ENCODE data around the gene ABCA10.
"Not testable (repeated sequence)": the region's sequence is repeated elsewhere in the genome, so short reads cannot be mapped to it uniquely, and the experiment has no call there.

ABCA10 gene

GRCh38 chr17:69188064-69188463, 40.6 kb downstream of the ABCA10 start:
- Histone ChIP-seq H3K27ac (ENCODE audit: low read depth, low read length) (no peak overlapping the region), H3K27me3 (ENCODE audit: control insufficient read depth in 1 of 2, insufficient read depth in 2 of 2, low read length in 2 of 2) (no peaks in the 10 kb centered on the region), H3K4me3 (ENCODE audit: low read depth in 1 of 2, low read length in 2 of 2) (no peak overlapping the region), H3K4me1 (ENCODE audit: insufficient read depth, low read length) (no peaks in the 10 kb centered on the region), H3K36me3 (ENCODE audit: insufficient read depth, low read length) (no peaks in the 10 kb centered on the region), H3K9ac (ENCODE audit: low read length) (no peak overlapping the region), H3K9me3 (ENCODE audit: low read length) (no peaks in the 10 kb centered on the region)

DNA sequence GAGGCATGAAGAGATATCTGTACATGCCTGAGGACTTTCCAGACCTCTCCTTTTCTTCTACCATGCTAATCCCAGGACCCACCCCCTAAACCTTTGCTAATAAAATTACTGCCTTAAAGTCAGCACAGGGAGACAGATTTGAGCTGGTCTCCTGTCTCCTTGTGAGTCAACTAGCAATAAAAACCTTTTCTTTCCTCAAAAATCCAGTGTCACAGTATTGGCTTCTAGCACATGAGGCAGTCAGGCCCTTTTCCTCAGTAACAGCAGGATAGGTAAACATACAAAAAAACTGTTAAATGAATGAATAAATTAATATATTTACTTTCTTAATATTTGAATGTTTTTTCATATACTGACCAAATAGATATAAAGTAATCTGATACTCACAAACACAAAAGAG, 41.3 kb downstream of the ABCA10 start:
- Histone ChIP-seq H3K27me3 (ENCODE audit: control insufficient read depth in 1 of 2, insufficient read depth in 2 of 2, low read length in 2 of 2) (no peaks in the 10 kb centered on the region), H3K27ac (ENCODE audit: low read depth, low read length) (no peak overlapping the region), H3K4me1 (ENCODE audit: insufficient read depth, low read length) (no peaks in the 10 kb centered on the region), H3K9ac (ENCODE audit: low read length) (no peak overlapping the region), H3K36me3 (ENCODE audit: insufficient read depth, low read length) (no peaks in the 10 kb centered on the region), H3K4me3 (ENCODE audit: low read depth in 1 of 2, low read length in 2 of 2) (no peak overlapping the region), H3K9me3 (ENCODE audit: low read length) (no peaks in the 10 kb centered on the region)

- no peak overlapping the region for H3K4me3 ChIP-seq (ENCODE audit: low read depth in 1 of 2, low read length in 2 of 2)
- H3K27ac ChIP-seq (ENCODE audit: low read depth, low read length) = no peak overlapping the region
- H3K36me3 ChIP-seq (ENCODE audit: insufficient read depth, low read length) = no peaks in the 10 kb centered on the region
- H3K4me1 ChIP-seq (ENCODE audit: insufficient read depth, low read length) = no peaks in the 10 kb centered on the region
- H3K9me3 ChIP-seq (ENCODE audit: low read length) = no peaks in the 10 kb centered on the region
- H3K9ac ChIP-seq (ENCODE audit: low read length) = no peak overlapping the region
- no peaks in the 10 kb centered on the region for H3K27me3 ChIP-seq (ENCODE audit: control insufficient read depth in 1 of 2, insufficient read depth in 2 of 2, low read length in 2 of 2)
These were observed 49.2 kb downstream of the ABCA10 start for GRCh38 chr17:69179227-69179952.

DNA sequence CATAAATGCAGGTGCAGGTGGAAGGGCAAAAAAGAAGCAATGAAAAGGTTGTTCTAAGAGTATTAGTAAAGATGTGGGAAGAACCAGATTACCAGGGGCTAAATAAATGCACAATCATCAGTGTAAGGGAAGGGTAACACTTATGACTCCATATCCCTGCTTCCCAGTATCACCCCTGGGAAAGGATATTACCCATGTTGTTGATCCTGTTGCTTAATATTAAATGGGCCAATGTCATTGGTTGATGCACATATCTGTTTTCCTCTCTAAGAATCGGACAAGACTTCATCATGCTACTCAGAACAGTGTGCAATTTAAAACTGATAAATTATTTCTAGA, 52.2 kb downstream of the ABCA10 start:
- Histone ChIP-seq H3K9ac (ENCODE audit: low read length) (no peak overlapping the region), H3K9me3 (ENCODE audit: low read length) (no peaks in the 10 kb centered on the region), H3K27ac (ENCODE audit: low read depth, low read length) (no peak overlapping the region), H3K27me3 (ENCODE audit: control insufficient read depth in 1 of 2, insufficient read depth in 2 of 2, low read length in 2 of 2) (no peaks in the 10 kb centered on the region), H3K4me3 (ENCODE audit: low read depth in 1 of 2, low read length in 2 of 2) (no peak overlapping the region), H3K4me1 (ENCODE audit: insufficient read depth, low read length) (no peaks in the 10 kb centered on the region), H3K36me3 (ENCODE audit: insufficient read depth, low read length) (no peaks in the 10 kb centered on the region)

- H3K4me3 ChIP-seq (ENCODE audit: low read depth in 1 of 2, low read length in 2 of 2) = no peak overlapping the region
- H3K27ac ChIP-seq (ENCODE audit: low read depth, low read length) = no peak overlapping the region
These were observed 52.8 kb downstream of the ABCA10 start for GRCh38 chr17:69175625-69176456.

GRCh38 chr17:69175262-69175624, 53.4 kb downstream of the ABCA10 start:
- Histone ChIP-seq H3K4me1 (ENCODE audit: insufficient read depth, low read length) (no peaks in the 10 kb centered on the region), H3K27me3 (ENCODE audit: control insufficient read depth in 1 of 2, insufficient read depth in 2 of 2, low read length in 2 of 2) (no peaks in the 10 kb centered on the region), H3K27ac (ENCODE audit: low read depth, low read length) (no peak overlapping the region), H3K9me3 (ENCODE audit: low read length) (no peaks in the 10 kb centered on the region), H3K4me3 (ENCODE audit: low read depth in 1 of 2, low read length in 2 of 2) (no peak overlapping the region), H3K9ac (ENCODE audit: low read length) (no peak overlapping the region), H3K36me3 (ENCODE audit: insufficient read depth, low read length) (no peaks in the 10 kb centered on the region)

More at GRCh38 chr17:69175625-69176456, 52.8 kb downstream of the ABCA10 start:
- no peaks in the 10 kb centered on the region for H3K9me3 ChIP-seq (ENCODE audit: low read length)
- no peaks in the 10 kb centered on the region for H3K4me1 ChIP-seq (ENCODE audit: insufficient read depth, low read length)
- no peak overlapping the region for H3K9ac ChIP-seq (ENCODE audit: low read length)
- no peaks in the 10 kb centered on the region for H3K36me3 ChIP-seq (ENCODE audit: insufficient read depth, low read length)
- no peaks in the 10 kb centered on the region for H3K27me3 ChIP-seq (ENCODE audit: control insufficient read depth in 1 of 2, insufficient read depth in 2 of 2, low read length in 2 of 2)

GRCh38 chr17:69173118-69173517, 55.5 kb downstream of the ABCA10 start:
- no peak overlapping the region for H3K27ac ChIP-seq (ENCODE audit: low read depth, low read length)
- H3K36me3 ChIP-seq (ENCODE audit: insufficient read depth, low read length) = no peaks in the 10 kb centered on the region
- no peaks in the 10 kb centered on the region for H3K27me3 ChIP-seq (ENCODE audit: control insufficient read depth in 1 of 2, insufficient read depth in 2 of 2, low read length in 2 of 2)
- no peaks in the 10 kb centered on the region for H3K9me3 ChIP-seq (ENCODE audit: low read length)
- H3K4me3 ChIP-seq (ENCODE audit: low read depth in 1 of 2, low read length in 2 of 2) = no peak overlapping the region
- H3K4me1 ChIP-seq (ENCODE audit: insufficient read depth, low read length) = no peaks in the 10 kb centered on the region
- H3K9ac ChIP-seq (ENCODE audit: low read length) = no peak overlapping the region

- Histone ChIP-seq H3K4me3 (ENCODE audit: low read depth in 1 of 2, low read length in 2 of 2) (no peak overlapping the region), H3K9ac (ENCODE audit: low read length) (no peak overlapping the region), H3K9me3 (ENCODE audit: low read length) (no peaks in the 10 kb centered on the region), H3K27me3 (ENCODE audit: control insufficient read depth in 1 of 2, insufficient read depth in 2 of 2, low read length in 2 of 2) (no peaks in the 10 kb centered on the region), H3K36me3 (ENCODE audit: insufficient read depth, low read length) (no peaks in the 10 kb centered on the region), H3K4me1 (ENCODE audit: insufficient read depth, low read length) (no peaks in the 10 kb centered on the region), H3K27ac (ENCODE audit: low read depth, low read length) (no peak overlapping the region)
These were observed 58.2 kb downstream of the ABCA10 start for GRCh38 chr17:69170377-69170776.

- not testable (repeated sequence) for H3K9ac ChIP-seq (ENCODE audit: low read length); H3K36me3 ChIP-seq (ENCODE audit: insufficient read depth, low read length); H3K4me1 ChIP-seq (ENCODE audit: insufficient read depth, low read length); H3K4me3 ChIP-seq (ENCODE audit: low read depth in 1 of 2, low read length in 2 of 2); H3K9me3 ChIP-seq (ENCODE audit: low read length); H3K27ac ChIP-seq (ENCODE audit: low read depth, low read length); H3K27me3 ChIP-seq (ENCODE audit: control insufficient read depth in 1 of 2, insufficient read depth in 2 of 2, low read length in 2 of 2)
These were observed 60.0 kb downstream of the ABCA10 start for GRCh38 chr17:69168642-69169041.

GRCh38 chr17:69166957-69167356, 61.7 kb downstream of the ABCA10 start:
- Histone ChIP-seq H3K9me3 (ENCODE audit: low read length) (no peaks in the 10 kb centered on the region), H3K4me3 (ENCODE audit: low read depth in 1 of 2, low read length in 2 of 2) (no peak overlapping the region), H3K27me3 (ENCODE audit: control insufficient read depth in 1 of 2, insufficient read depth in 2 of 2, low read length in 2 of 2) (no peaks in the 10 kb centered on the region), H3K4me1 (ENCODE audit: insufficient read depth, low read length) (no peaks in the 10 kb centered on the region), H3K27ac (ENCODE audit: low read depth, low read length) (no peak overlapping the region), H3K9ac (ENCODE audit: low read length) (no peak overlapping the region), H3K36me3 (ENCODE audit: insufficient read depth, low read length) (no peaks in the 10 kb centered on the region)

DNA sequence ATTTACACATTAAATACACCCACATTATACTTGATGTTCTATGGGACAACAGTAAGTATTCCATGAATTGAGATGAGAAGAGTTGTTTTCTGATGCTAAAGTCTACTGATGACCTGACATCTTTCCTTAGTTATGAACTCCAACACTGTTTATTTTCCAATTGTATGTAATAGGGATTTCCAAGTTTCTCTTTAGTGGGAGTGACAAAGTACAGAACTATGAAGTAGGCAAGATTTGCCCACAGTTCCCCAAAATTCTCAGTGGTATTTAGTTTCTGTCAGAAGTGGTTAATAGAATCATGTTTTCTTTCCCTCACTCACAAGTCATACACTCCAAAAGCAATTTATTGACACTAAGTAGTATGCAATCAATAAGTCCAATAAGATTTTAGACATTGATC, 64.4 kb downstream of the ABCA10 start:
- no peak overlapping the region for H3K27ac ChIP-seq (ENCODE audit: low read depth, low read length)
- no peaks in the 10 kb centered on the region for H3K4me1 ChIP-seq (ENCODE audit: insufficient read depth, low read length)
- H3K9ac ChIP-seq (ENCODE audit: low read length) = no peak overlapping the region
- no peaks in the 10 kb centered on the region for H3K27me3 ChIP-seq (ENCODE audit: control insufficient read depth in 1 of 2, insufficient read depth in 2 of 2, low read length in 2 of 2)
- no peak overlapping the region for H3K4me3 ChIP-seq (ENCODE audit: low read depth in 1 of 2, low read length in 2 of 2)
- no peaks in the 10 kb centered on the region for H3K9me3 ChIP-seq (ENCODE audit: low read length)
- H3K36me3 ChIP-seq (ENCODE audit: insufficient read depth, low read length) = no peaks in the 10 kb centered on the region

DNA sequence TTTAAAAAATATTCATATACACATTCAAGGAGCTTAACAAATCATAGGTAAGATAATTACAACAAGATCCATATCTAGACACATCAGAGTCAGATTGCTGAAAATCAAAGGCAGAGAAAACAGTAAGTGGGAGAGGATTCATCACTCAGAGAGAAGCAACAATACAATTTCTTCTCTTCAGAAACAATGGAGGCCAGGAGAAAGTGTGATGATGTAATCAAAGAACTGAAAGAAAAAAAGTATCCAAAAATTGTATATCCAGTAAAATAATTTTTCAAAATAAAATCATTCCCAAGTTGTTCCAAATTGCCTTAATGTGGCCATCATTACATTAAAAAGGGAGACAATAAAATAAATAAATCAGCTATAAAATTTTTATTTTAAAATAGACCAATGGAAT, 69.2 kb downstream of the ABCA10 start:
- Histone ChIP-seq H3K9ac (ENCODE audit: low read length) (no peak overlapping the region), H3K9me3 (ENCODE audit: low read length) (no peaks in the 10 kb centered on the region), H3K36me3 (ENCODE audit: insufficient read depth, low read length) (no peaks in the 10 kb centered on the region), H3K27me3 (ENCODE audit: control insufficient read depth in 1 of 2, insufficient read depth in 2 of 2, low read length in 2 of 2) (no peaks in the 10 kb centered on the region), H3K27ac (ENCODE audit: low read depth, low read length) (no peak overlapping the region), H3K4me1 (ENCODE audit: insufficient read depth, low read length) (no peaks in the 10 kb centered on the region), H3K4me3 (ENCODE audit: low read depth in 1 of 2, low read length in 2 of 2) (no peak overlapping the region)
